Measurements from ENCODE around the gene CLIC6.

- TF ChIP-seq POLR2A (IDR thresholded peaks at IDR 0.05) (no peak), CTCF (IDR thresholded peaks at IDR 0.05) (no peak), POLR2AphosphoS5 (IDR thresholded peaks at IDR 0.05) (no peak)
Observed at GRCh38 chr21:34698270-34699015, 29.6 kb downstream of the CLIC6 start.

Measured in suprapubic skin (tissue), 4 donors.